Measurements from ENCODE around the gene NACC2. TPM values are rescaled to one million over a fixed set of nuclear protein-coding genes. Genes with fewer than 3 reads are reported as not detected.
A peak's percentile ranks its signal among the peaks of the same experiment; 100 is the strongest.

The NACC2 gene
- total RNA-seq, 1 donor from 2014 or later: 4.5 TPM

- no peak overlapping the region for H3K4me3 Mint-ChIP-seq
Measured at GRCh38 chr9:135976531-135976930, 118.6 kb downstream of the NACC2 start.

GRCh38 chr9:135975834-135976233 is 119.3 kb downstream of the NACC2 start:
- no peak for TF ChIP-seq EZH2phosphoT487 (IDR thresholded peaks at IDR 0.05)
- no peak for TF ChIP-seq EZH2 (IDR thresholded peaks at IDR 0.05)
- TF ChIP-seq, protein P1, sequence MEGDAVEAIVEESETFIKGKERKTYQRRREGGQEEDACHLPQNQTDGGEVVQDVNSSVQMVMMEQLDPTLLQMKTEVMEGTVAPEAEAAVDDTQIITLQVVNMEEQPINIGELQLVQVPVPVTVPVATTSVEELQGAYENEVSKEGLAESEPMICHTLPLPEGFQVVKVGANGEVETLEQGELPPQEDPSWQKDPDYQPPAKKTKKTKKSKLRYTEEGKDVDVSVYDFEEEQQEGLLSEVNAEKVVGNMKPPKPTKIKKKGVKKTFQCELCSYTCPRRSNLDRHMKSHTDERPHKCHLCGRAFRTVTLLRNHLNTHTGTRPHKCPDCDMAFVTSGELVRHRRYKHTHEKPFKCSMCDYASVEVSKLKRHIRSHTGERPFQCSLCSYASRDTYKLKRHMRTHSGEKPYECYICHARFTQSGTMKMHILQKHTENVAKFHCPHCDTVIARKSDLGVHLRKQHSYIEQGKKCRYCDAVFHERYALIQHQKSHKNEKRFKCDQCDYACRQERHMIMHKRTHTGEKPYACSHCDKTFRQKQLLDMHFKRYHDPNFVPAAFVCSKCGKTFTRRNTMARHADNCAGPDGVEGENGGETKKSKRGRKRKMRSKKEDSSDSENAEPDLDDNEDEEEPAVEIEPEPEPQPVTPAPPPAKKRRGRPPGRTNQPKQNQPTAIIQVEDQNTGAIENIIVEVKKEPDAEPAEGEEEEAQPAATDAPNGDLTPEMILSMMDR (IDR thresholded peaks at IDR 0.05): peak; percentile 33
- H3K36me3 ChIP-seq: no peaks in the 10 kb centered on the region
- H3K79me2 ChIP-seq (ENCODE audit: low read depth): no peaks in the 10 kb centered on the region
- H3K9ac ChIP-seq: no peak overlapping the region
- H3K27me3 Mint-ChIP-seq (ENCODE audit: insufficient read depth, low read depth): peaks cover 5% of the 10 kb centered on the region
- H3K9me3 Mint-ChIP-seq: no peaks in the 10 kb centered on the region
- H3K27me3 ChIP-seq: peaks cover 13% of the 10 kb centered on the region
- H3K4me2 ChIP-seq: no peak overlapping the region
- no peak overlapping the region for H3K27ac Mint-ChIP-seq
- H3K4me3 Mint-ChIP-seq: no peak overlapping the region
- H3K4me3 ChIP-seq: no peak overlapping the region
- H2AFZ ChIP-seq (replicated peaks): no peak overlapping the region
- H3F3A ChIP-seq (ENCODE audit: low read depth): no peaks in the 10 kb centered on the region
- no peak overlapping the region for H3K27ac ChIP-seq
- H3K4me1 ChIP-seq: peaks cover 7% of the 10 kb centered on the region
- DNase-seq (ENCODE audit: low spot score): no peak
- H3K9me3 ChIP-seq (ENCODE audit: low read depth): no peaks in the 10 kb centered on the region
- peaks cover 11% of the 10 kb centered on the region for H4K20me1 ChIP-seq (ENCODE audit: low read depth)
- H3K4me1 Mint-ChIP-seq: peaks cover 7% of the 10 kb centered on the region
- H3K36me3 Mint-ChIP-seq: no peaks in the 10 kb centered on the region

More at GRCh38 chr9:135976531-135976930, 118.6 kb downstream of the NACC2 start:
- Histone ChIP-seq H3K4me2 (no peak overlapping the region), H3K27me3 (peaks cover 10% of the 10 kb centered on the region), H3K4me3 (no peak overlapping the region), H4K20me1 (ENCODE audit: low read depth) (peaks cover 9% of the 10 kb centered on the region), H3K27ac (no peak overlapping the region), H2AFZ (replicated peaks) (no peak overlapping the region), H3K4me1 (peaks cover 7% of the 10 kb centered on the region), H3K79me2 (ENCODE audit: low read depth) (no peaks in the 10 kb centered on the region), H3F3A (ENCODE audit: low read depth) (no peaks in the 10 kb centered on the region), H3K9ac (no peak overlapping the region), H3K36me3 (no peaks in the 10 kb centered on the region), H3K9me3 (ENCODE audit: low read depth) (no peaks in the 10 kb centered on the region)
- Mint-ChIP-seq H3K27me3 (ENCODE audit: insufficient read depth, low read depth) (peaks cover 7% of the 10 kb centered on the region), H3K9me3 (no peaks in the 10 kb centered on the region), H3K27ac (peak overlapping the region; percentile 63), H3K4me1 (peaks cover 7% of the 10 kb centered on the region), H3K36me3 (no peaks in the 10 kb centered on the region)
- DNase-seq (ENCODE audit: low spot score): no peak
- no peak for TF ChIP-seq EZH2 (IDR thresholded peaks at IDR 0.05)
- no peak for TF ChIP-seq EZH2phosphoT487 (IDR thresholded peaks at IDR 0.05)
- TF ChIP-seq, protein P1 (IDR thresholded peaks at IDR 0.05): no peak

DNA sequence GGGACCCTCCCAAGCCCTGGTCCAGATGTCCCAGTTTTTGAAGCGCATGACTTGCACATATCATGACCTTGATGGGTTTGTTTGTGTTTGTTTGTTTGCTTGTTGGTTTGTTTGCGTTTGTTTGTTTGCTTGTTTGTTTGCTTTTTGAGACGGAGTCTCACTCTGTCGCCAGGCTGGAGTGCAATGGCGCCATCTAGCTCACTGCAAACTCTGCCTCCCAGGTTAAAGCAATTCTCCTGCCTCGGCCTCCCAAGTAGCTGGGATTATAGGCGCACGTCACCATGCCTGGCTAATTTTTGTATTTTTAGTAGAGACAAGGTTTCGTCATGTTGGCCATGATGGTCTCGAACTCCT is 120.9 kb downstream of the NACC2 start:
- H2AFZ ChIP-seq (replicated peaks): no peak overlapping the region
- Mint-ChIP-seq H3K9me3 (no peaks in the 10 kb centered on the region), H3K27ac (no peak overlapping the region), H3K4me3 (no peak overlapping the region), H3K36me3 (no peaks in the 10 kb centered on the region), H3K27me3 (ENCODE audit: insufficient read depth, low read depth) (peaks cover 9% of the 10 kb centered on the region), H3K4me1 (peaks cover 7% of the 10 kb centered on the region)
- H3K9ac ChIP-seq: no peak overlapping the region
- H3K79me2 ChIP-seq (ENCODE audit: low read depth): no peaks in the 10 kb centered on the region
- no peaks in the 10 kb centered on the region for H3F3A ChIP-seq (ENCODE audit: low read depth)
- TF ChIP-seq, protein P1 (IDR thresholded peaks at IDR 0.05): peak; percentile 41
- TF ChIP-seq EZH2phosphoT487 (IDR thresholded peaks at IDR 0.05): no peak
- TF ChIP-seq EZH2 (IDR thresholded peaks at IDR 0.05): no peak
- no peak overlapping the region for H3K4me3 ChIP-seq
- H3K9me3 ChIP-seq (ENCODE audit: low read depth): no peaks in the 10 kb centered on the region
- peaks cover 11% of the 10 kb centered on the region for H4K20me1 ChIP-seq (ENCODE audit: low read depth)
- H3K36me3 ChIP-seq: no peaks in the 10 kb centered on the region
- H3K27me3 ChIP-seq: peaks cover 14% of the 10 kb centered on the region
- H3K4me2 ChIP-seq: no peak overlapping the region
- H3K27ac ChIP-seq: no peak overlapping the region
- H3K4me1 ChIP-seq: peaks cover 7% of the 10 kb centered on the region
- no peak for DNase-seq (ENCODE audit: low spot score)

All from neural progenitor cell (in vitro differentiated cells).